ENCODE measurements around the gene DVL3. TPM values are rescaled to one million over a fixed set of nuclear protein-coding genes. Genes with fewer than 3 reads are reported as not detected.
A peak's percentile ranks its signal among the peaks of the same experiment; 100 is the strongest.

DVL3 gene
- total RNA-seq, 4 donors from 2014 or later, result 28.9 to 45.2 (median 34.4) TPM

GRCh38 chr3:184183679-184184078 is 28.5 kb downstream of the DVL3 start:
- Histone ChIP-seq H3K27me3 (no peaks in the 10 kb centered on the region), H3K4me3 (no peak overlapping the region), H3K27ac (no peak overlapping the region), H3K36me3 (peaks cover 52 to 76% (median 63%) of the 10 kb centered on the region in 3 donors), H3K4me1 (peaks cover 19 to 38% (median 21%) of the 10 kb centered on the region in 3 donors), H3K9me3 (no peaks in the 10 kb centered on the region)
- no peak for DNase-seq
- intact Hi-C loops (cut with DNase I), result no loop called here
- WGBS, 2 donors, result 71 to 94% methylated on average over 3 to 5 of the region's 5 CpGs
- TF ChIP-seq POLR2A (IDR thresholded peaks at IDR 0.05) (no peak), CTCF (IDR thresholded peaks at IDR 0.05) (no peak)

DNA sequence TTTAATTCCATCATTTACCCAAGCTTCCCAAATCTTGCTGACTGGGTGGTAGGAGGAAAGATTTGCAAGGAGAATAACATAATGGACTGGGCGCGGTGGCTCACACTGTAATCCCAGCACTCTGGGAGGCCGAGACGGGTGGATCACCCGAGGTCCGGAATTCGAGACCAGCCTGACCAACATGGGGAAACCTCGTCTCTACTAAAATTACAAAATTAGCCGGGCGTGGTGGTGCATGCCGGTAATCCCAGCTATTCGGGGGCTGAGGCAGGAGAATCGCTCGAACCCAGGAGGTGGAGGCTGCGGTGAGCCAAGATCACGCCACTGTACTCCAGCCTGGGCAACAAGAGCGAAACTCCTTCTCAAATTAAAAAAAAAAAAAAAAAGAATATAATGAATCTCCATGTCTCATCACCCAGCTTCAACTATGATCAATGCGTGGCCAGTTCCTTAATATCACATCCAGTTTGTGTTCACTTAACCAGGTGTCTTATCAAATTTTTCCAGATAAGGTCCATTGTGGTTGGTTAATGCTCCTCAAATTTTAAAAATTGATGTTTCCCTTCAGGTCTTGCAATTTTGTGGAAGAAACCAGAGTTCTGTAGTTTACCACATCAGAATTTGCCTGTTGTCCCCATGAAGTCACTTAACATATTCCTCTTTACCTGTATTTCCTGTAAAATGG is 29.5 kb downstream of the DVL3 start:
- no peak overlapping the region for H3K4me3 ChIP-seq
- no peak for DNase-seq
- peak overlapping the region in 2 of 4 donors; percentile 91 to 93 for H3K27ac ChIP-seq
- H3K4me1 ChIP-seq, result peaks cover 16 to 38% (median 21%) of the 10 kb centered on the region in 3 donors
- TF ChIP-seq POLR2A (IDR thresholded peaks at IDR 0.05), result no peak
- no peak for TF ChIP-seq CTCF (IDR thresholded peaks at IDR 0.05)
- 90 to 98% methylated on average over 6 to 13 of the region's 18 CpGs for WGBS, 2 donors
- intact Hi-C loops (cut with DNase I), result no loop called here
- H3K27me3 ChIP-seq, result no peaks in the 10 kb centered on the region
- H3K36me3 ChIP-seq, result peaks cover 42 to 76% (median 61%) of the 10 kb centered on the region in 3 donors
- H3K9me3 ChIP-seq, result no peaks in the 10 kb centered on the region

GRCh38 chr3:184185461-184186183 is 30.4 kb downstream of the DVL3 start:
- Histone ChIP-seq H3K27me3 (no peaks in the 10 kb centered on the region), H3K36me3 (peaks cover 33 to 76% (median 59%) of the 10 kb centered on the region in 3 donors), H3K27ac (peak overlapping the region; percentile 80 to 93 (median 91)), H3K4me1 (peaks cover 16 to 38% (median 21%) of the 10 kb centered on the region in 3 donors), H3K9me3 (no peaks in the 10 kb centered on the region), H3K4me3 (peak overlapping the region; percentile 49 to 97 (median 90))
- intact Hi-C loops (cut with DNase I), result no loop called here
- TF ChIP-seq POLR2A (IDR thresholded peaks at IDR 0.05) (peak in 1 of 4 donors; percentile 29), CTCF (IDR thresholded peaks at IDR 0.05) (peak in 1 of 6 experiments; percentile 34)
- WGBS, 2 donors, result 4 to 6% methylated on average over 14 to 23 of the region's 55 CpGs
- peak; percentile 96 for DNase-seq

GRCh38 chr3:184186184-184186901 is 31.2 kb downstream of the DVL3 start, which contains the start of gene ABCF3:
TSS of gene ABCF3 (plus strand) at chr3:184186199. CDS start at chr3:184186208, 9 bp downstream.
- H3K27ac ChIP-seq, result peak within 1 kb of the TSS; percentile 80 to 93 (median 91)
- no peaks in the 10 kb centered on the region for H3K9me3 ChIP-seq
- peaks cover 16 to 38% (median 21%) of the 10 kb centered on the region in 3 donors for H3K4me1 ChIP-seq
- peak within 1 kb of the TSS; percentile 49 to 97 (median 90) for H3K4me3 ChIP-seq
- 0% methylated on average over 10 to 29 of the region's 45 CpGs for WGBS, 2 donors
- peaks cover 35 to 76% (median 59%) of the 10 kb centered on the region in 3 donors for H3K36me3 ChIP-seq
- DNase-seq, result no peak
- H3K27me3 ChIP-seq, result no peaks in the 10 kb centered on the region
- intact Hi-C loops (cut with DNase I), result no loop called here
- no peak for TF ChIP-seq CTCF (IDR thresholded peaks at IDR 0.05)
- peak in 2 of 4 donors; percentile 73 to 80 for TF ChIP-seq POLR2A (IDR thresholded peaks at IDR 0.05)

Measured in esophagus squamous epithelium (tissue), 5 donors.